Measurements from ENCODE around the gene MRRF.

MRRF gene, protein sequence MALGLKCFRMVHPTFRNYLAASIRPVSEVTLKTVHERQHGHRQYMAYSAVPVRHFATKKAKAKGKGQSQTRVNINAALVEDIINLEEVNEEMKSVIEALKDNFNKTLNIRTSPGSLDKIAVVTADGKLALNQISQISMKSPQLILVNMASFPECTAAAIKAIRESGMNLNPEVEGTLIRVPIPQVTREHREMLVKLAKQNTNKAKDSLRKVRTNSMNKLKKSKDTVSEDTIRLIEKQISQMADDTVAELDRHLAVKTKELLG

DNA sequence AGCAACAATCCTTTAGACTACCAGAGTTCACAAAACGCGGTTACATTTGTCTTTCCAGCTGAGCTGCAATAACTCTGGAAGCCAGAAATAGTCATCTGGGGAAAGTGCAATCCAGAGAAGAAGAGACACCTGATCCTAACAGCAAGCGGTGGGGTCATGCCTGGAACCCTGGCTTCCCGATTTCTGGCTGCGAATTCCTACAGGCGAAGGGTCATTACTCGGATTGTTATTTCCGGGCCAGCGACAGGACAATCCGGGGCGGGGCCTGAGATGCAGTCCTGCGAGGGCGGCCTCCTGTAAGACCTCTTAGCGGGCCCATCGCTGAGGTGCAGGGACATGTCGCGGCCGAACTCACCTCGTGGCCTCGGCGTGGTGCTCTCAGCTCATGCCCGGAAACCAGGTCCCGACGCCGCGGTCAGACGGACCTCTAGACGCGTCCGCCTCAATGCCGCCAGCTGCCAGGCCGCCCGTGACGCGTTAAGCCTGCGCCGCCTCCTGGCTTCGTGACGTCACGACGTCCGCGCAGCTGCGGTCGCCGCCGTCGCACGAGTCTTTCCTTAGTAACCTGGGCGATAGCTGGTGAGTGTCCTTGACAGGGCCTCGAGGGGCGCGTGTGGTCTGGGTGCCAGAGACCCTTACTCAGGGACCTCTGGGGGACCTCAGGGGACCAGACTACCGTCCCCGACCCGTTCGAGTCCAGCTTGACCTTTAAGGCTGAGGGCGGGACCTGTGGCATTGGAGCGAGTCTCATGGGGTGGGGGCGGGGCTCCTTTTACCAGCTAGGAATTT is at the start of gene MRRF, which contains the start of gene RBM18:
Gene MRRF (plus strand): TSS at position 523 of the 789 bp plus-strand sequence. CDS start 6,010 bp downstream, outside the sequence.
Gene RBM18 (minus strand): TSS at position 481 of the 789 bp plus-strand sequence. CDS start 3,348 bp downstream, outside the sequence.
- DNase-seq: peak; percentile 84

DNA sequence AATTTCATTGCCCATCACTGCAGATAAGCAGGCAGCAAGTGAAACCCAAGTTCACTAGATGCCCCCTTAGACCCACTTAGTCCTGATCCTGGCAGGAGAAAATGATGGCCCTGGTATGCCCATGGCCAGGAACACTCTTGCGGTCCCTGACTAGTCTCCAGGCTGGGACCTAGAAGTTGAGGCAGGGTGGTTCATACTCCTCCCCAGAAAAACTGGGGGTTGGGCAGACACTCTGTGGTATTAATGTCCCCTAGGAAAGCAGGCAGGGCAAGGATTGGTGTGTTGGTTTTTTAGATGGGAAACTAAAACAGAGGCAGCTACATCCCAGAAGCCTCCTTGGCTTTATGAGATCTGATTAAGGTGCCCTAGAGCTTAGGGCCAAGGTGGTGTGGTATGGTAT is 49.0 kb upstream of the MRRF start:
- DNase-seq: no peak

DNA sequence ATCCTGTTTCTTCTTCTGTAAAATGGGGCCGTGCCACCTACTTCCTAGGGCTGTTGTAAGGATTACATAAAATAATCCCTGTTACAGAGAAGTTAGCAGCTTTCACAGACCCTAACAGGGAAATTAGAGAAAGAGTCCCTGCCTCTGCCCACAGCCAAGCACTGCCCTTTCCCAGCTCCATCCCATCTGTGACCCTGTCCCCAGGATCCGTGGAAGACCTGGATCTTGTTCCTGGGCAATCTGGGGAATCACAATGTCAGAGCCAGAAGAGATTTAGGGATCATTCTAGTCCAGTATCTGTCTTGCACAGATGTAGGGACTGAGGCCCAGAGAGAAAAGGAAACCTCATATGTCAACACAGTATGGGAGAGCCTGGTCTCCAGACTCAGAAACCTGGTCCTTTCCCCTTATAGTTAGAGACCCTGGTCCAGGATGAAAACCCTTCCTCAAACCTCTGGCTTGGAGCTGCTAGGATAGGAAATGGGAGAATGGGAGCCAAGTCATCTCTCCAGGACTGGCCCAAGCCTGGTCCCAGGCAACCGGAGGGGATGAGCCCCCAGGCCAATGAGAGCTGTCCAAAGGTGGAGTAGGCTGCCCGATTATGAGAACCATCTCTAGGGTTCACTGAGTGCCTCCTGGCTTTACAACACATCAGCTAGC is 48.4 kb upstream of the MRRF start:
- no peak for DNase-seq

DNA sequence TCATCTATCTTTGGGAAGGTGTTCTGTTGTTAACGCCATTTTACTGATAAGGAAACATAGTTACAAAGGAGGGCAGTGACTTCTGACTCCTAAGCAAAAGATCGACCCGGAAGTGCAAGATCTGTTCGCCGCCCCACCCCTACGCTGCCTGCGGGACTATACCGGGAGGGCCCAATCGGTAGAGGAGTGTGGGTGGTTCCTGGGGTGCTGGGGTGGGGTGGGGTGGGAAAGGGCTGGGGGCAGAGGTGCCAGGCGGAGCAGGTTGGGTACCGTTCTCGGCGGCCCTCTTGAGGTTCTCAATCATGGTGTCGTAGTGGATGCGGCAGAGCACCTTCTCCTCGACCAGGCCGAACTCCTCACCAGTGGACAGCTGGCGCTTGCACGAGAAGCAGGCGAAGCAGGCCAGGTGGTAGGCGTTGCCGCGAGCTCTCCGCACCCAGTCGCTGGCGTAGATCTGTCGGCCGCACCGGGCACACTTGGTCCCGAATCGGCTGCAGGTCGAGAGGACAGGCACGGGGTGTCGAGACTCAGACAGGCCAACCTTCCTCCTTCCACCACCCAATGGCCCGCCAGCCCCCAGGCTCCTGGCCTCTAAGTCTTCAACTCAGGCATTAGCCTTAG is 47.8 kb upstream of the MRRF start:
- no peak for DNase-seq

DNA sequence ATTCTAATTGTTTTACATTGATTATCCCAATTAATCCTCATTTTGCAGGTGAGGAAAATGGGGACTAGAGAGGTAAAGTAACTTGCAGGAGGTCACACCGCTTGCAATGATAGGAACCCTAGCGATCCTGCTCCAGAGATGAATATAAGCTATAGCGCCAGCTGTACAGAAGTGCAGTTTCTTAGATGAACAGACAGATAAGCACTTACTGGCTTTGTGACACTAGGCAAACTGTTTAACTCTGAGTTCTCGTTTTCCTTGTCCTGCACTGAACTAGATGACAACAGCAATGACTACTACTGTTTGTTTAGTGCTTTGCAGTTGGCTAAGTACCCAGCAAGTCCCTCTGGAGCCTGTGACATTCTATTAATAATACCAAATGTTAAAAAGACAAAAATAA is 47.0 kb upstream of the MRRF start:
- no peak for DNase-seq

DNA sequence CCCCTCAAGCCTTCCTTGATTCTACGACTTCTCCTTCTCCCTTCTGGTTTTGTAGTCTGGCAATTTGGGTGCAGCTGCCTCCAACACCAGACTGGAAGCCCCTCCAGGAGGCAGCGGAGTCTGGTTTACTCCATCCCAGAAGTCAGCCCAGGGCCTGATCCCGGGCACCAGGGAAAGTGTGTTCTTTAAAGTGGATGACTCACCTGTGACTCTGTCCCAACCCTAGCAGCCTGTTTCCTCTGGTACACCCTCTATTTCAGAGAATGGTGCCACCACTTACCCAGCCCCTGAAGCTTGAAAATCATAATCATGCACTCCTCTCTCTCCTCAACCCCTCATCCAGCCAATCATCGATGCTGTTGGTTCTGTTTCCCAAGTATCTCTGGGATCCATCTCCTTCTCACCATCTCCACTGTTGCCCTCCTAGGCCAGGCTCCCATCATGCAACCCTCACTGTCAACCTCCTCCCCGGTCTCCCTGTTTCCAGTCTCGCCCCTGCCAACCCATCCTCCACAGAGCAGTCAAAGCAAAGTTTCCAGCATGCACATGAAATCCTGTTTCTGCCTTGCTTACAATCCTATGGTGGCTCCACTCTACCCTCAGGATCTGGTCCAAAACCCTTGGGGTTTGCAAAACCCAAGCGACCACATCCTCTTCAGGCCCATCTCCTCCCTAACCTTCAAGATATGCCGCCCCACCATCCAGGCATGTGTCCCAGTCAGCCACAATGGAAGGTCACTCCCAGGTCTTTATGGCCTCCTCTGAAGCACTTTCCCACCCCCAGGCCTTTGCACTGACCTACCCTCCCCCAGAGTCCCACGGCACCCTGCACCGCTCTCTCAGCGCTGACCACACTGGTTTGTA is 46.4 kb upstream of the MRRF start:
- DNase-seq: no peak

DNA sequence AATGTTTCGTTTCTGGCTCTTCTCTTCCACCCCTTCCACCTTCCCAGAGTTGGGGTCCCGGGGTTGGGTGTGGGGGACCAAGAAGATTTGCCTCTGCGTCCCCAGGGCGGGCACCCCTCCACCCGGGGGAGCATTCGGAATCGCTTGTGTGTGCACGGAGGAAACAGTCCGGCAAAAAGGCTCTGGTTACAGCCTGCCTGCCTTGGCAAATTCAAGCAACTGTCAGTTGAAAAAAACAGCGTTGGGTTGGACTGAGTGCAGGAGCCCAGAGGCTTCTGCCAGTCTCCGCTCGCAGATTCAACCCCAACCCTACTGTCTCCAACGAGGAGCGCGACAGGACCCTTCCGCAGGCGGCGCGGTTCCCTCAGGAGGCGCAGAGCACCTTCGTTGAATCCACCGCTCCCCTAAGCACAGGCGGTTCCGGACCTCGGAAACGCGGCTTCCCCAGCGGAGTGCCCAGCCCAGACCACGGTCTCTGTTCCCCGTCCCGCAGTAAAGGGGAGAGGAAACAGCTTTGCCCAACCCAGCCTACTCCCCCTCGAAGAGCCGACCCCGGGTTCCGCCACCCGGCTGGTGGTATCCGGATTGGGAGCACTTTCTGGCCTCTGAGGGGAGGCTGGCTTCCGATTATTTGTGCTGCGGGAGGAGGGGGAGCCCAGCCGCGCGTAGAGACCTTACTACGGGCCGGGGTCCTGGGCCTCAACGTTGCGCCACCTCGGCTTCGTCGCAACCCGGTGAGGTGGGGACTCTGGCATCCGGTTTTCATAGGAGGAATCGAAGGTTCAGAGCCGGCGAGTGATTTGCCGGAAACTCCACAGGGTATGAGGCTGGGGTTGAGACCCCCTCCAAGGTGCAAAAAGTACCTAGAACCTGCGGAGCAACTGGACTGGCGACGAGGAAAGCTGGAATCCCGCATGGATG is 45.5 kb upstream of the MRRF start:
- DNase-seq: no peak

DNA sequence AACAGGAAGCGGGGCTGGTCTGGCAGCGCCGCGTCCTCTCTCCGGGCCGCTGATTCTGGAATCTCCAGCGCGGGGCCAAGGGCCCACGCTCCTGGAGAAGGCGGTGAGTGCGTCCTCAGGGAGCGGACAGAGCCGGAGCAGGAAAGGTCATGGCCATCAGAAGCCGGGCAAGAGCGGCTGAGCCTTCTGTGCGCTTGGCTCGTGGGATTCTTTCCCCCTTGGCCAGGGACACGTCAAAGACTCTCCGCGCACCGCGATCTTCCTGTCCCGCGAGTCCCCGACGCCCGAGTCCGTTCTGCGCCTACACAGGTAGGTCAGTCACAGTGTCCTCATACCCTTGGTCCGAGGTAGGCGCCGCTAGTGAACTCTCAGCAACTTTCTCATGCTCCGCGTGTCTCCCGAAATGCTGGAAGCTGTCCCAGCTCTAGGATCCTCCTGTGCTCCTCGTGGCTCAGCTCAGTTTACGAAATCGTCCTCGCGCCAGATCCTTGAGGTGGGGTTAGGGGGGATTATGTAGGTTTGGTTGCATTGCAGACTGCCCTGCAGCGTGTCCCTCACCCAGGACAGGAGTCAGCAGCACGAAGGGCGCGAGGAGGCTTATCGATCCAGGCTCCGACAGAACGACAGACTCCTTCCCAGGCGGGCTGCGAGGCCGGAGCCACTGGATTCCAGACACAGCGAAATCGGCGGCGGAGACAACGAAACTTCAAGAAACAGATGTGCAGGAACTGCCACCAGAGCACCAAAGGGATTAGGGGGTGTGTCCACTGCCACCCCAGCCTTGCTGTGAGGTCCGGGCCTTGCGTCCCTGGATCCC is 44.6 kb upstream of the MRRF start:
- DNase-seq: no peak

DNA sequence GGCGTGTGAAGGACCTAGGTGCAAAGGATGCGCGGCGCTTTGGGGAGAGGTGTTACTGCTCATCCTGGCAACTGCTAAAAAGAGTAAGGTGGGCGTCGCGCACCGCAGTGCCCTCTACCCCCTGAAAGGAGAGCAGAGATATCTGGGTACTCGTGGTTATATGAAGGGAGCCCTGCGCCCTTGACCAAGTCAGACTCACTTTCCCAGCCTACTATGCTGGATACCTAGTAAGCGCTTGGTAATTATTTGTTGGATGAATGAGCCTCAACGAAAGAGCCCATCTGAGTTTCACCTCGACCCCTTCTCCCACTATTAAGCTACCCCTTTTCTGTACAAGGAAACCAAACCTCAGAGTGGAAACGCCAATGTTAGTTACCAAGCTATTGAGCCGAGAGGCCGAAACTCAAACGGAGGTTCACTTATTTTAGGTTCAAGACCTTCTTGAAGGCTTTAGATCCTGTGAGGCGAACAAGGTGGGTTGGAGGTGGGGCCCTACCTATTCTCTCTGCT is 44.0 kb upstream of the MRRF start:
- DNase-seq: no peak

DNA sequence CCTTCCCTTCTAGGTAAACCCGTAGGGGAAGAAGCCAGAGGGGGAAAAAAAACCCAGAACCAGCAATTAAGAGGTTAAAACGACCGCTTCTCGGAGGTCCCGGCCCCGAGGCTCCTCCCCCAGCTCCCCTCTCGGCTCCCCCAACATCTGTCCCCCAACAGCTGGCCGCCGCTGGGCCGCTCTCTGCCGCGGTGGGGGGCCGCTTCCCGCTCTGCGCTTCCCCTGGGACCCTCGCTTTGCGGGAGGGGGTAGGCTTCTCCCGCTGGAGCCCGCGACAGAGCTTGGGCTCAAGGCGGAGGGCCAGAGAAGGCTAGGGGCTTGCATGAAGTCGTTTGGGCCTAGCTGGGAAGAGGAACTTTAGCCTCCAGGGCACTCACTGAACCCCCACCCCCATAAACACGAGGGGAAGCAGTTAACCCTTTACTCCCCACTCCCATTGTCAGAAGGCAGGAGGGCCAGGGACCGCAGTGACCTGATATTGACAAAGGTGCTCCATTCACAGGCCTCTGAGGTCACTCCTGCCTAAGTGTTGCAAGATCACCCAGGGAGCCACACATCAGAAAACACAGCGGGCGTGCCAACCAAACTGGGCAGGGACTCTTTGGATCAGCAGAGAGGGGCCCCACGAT is 43.4 kb upstream of the MRRF start:
- DNase-seq: no peak

DNA sequence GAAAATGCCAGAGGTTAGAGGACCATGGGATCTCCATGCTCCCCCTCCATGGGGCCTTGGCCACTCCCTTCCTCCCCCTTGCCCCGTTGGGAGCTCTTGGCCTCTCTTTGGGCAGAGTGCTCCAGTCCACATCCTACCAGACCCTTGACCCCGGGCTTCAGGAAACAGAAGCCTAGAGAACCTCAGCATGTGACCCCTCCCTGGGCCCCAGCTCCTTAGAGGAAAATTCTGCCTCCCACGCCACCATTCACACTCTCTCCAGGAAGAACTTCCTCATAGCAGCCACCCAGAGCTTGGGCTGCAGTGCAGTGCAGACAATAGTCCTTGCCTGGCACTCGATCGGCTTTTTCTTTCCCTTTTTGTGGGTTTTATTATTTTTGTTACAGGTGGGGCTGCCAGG is 41.9 kb upstream of the MRRF start:
- DNase-seq: no peak

DNA sequence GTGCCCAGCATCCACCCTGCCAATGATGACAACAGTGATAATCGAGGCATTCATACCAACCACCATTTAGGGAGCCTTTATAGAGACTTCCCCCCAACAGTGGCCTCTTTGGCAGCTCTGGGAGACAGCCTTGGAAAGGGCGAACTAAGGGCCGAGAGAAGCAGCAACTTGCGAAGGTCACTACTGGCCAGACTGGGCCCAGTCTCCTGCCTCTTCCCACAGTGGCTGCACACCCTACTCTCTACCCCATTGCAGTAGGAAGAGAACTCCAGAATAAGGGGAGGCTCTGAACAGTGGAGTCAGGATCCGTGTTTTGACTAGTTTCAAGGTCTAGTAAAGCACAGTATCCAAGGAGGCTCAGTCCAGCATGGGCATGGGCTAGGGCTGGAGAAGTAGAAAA is 41.2 kb upstream of the MRRF start:
- DNase-seq: no peak

DNA sequence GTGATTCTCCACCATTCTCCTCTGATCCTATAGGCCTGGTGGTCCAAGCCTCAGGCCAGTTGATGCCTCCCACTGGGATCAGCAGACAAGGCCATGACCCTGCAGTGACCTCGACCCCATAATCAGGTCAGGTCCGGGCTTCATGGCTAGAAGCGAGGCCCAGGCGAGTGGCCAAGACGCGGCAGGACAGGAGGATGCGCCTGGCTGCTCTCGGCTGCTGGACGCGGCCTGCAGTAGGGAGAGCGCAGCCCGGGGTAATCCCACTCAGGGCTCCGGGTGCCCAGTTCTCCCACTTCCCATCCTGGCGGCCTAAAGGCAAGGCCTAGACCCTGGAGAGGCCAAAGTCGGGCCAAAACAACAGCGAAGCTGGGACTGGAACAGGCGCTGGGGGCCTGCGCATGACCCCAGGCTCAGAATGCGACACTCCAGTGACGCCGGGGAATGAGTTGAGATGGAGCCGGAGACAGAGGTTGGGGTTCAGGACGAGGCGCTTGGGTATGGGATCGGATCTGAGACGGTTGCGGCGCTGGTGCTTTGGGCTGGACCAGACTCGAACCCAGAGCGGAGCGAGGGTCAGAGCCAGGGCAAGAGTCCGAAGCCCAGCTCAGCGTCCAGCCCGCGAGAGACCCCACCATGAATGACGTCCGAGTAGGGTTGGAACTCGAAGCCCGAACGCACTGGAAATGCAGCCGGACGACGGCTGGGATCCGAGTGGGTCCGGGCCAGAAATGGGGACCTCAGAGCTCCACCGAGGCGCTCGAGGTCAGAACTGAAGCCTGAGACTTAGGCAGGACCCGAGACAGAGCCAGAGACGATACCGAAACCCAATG is 39.2 kb upstream of the MRRF start:
- no peak for DNase-seq

DNA sequence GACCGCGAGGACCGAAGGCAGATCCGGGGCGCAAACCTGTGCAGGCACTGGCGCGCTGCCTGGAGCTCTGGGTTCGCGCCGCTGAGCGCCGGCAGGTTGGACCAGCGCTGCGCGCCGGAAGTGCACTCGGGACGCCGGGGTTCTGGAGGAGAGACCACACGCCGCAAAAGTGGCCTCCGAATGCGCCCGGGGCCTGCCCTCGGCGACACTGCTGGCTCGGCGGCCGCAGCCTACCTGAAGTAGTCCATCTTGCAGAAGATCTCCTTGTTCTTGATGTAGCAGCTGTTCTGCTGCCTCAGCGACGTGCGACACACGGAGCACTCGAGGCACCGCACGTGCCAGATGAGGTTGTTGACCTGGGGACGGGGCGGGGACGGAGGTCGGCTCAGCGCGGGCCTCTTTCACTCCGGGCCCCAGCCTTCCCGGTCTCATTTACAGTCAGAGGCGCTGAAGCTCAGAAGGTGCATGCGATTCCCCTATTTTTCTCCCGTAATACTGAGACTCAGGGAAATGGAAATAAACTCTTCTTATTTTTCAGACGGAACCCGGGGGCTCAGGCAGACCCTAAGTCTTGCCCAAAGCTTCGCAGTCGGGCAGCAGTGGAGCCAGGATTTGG is 38.4 kb upstream of the MRRF start:
- DNase-seq: no peak

DNA sequence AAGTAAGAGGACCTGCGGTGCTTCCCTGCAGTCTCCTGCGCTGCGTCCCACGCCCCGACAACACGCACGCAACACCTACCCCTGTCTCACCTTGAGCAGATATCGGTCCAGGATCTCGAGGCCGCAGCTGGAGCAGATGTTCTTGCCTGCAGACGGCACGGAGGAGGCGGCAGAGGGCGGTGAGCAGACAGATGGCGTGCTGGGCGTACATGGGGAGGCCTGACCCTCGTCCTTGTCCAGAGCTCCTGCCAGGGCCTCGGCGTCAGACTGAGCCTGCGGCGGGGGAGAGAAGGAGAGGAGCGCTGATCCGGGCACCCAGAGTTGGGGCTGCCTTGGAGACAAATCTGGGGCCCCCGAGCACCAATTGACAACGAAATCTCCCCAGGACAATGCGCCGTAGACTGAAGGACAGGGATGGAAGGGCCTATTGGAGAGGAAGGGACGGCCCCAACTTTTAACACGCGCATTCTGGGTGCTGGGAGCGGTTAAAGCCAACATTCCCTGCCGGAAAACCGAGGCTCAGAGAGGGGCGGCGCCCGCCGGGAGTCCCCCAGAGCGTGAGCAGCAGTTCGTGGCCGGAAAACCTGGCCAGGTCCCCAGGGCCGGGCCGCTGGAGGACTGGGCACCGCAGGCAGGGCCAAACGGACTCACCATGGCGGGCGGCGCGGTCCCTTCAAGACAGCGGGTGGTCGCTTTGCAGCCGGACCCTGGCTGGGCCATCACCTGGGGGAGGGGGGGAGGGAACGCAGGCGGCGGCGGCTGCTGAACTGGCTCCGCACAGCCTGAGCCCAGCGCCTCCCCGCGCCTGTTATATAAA is 37.7 kb upstream of the MRRF start:
- no peak for DNase-seq

DNA sequence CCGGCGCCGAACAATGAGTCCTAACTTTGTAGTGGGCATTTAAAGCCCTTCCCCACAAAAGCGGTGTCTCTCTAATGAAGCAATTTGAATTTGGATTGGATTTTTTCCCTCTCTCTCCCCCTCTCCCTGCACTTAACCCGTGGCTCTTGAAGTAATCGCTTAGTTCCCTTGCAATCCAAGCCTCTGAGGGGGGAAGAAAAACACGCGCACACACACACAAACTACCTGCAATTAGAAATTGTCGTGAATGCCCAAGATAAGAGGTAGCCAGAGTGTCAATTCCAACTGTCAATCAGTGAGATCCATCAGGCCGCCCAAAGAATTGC is 37.1 kb upstream of the MRRF start:
- DNase-seq: no peak

DNA sequence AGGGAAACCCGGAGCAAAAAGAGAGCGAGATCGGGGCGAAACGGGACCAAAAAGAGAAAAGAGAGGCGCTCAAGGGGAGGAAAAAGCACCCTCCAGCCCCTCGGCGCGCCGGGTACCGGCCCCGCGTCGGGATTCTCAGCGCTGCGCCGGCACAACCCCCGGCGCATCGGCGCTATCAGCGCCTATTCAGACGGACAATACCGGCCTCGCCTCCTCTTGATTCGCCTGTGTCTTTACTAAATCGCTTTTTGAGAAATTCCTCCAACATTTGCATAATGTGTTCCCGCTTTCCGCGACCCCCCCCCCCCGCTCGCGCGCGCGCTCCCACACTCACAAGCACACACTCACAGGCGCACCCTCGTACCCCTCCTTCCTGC is 36.5 kb upstream of the MRRF start:
- DNase-seq: no peak
